ENCODE results near the gene C19orf12. TPM values are rescaled to one million over a fixed set of nuclear protein-coding genes. Genes with fewer than 3 reads are reported as not detected.

The C19orf12 gene
- total and polyA plus RNA-seq, 12 donors = 20.0 to 68.5 (median 43.1) TPM

- Histone ChIP-seq H3K4me3 (no peak overlapping the region), H3K4me1 (replicated peaks in 1 of 2) (no peaks in the 10 kb centered on the region), H3K27ac (no peak overlapping the region), H3K27me3 (no peaks in the 10 kb centered on the region), H3K36me3 (replicated peaks in 1 of 2) (no peaks in the 10 kb centered on the region), H3K9me3 (replicated peaks in 1 of 3) (peaks cover 0 to 4% (median 0%) of the 10 kb centered on the region in 3 donors)
- intact Hi-C loops (cut with DNase I) = no loop called here
- no peak for TF ChIP-seq POLR2A (IDR thresholded peaks at IDR 0.05)
- no peak for TF ChIP-seq CTCF (IDR thresholded peaks at IDR 0.05)
- no peak for DNase-seq
- 73 to 78% (median 74%) methylated on average over 18 of the region's 18 CpGs for whole genome bisulfite sequencing, 4 donors
Measured at GRCh38 chr19:29687897-29688728, 26.9 kb downstream of the C19orf12 start.

GRCh38 chr19:29687244-29687896 is 27.7 kb downstream of the C19orf12 start:
- TF ChIP-seq CTCF (IDR thresholded peaks at IDR 0.05) (no peak), POLR2A (IDR thresholded peaks at IDR 0.05) (no peak)
- no peak overlapping the region for H3K4me3 ChIP-seq
- H3K9me3 ChIP-seq (replicated peaks in 1 of 3) = peaks cover 0 to 4% (median 0%) of the 10 kb centered on the region in 3 donors
- no peak for DNase-seq
- intact Hi-C loops (cut with DNase I) = no loop called here
- no peak overlapping the region for H3K27ac ChIP-seq
- no peaks in the 10 kb centered on the region for H3K27me3 ChIP-seq
- H3K36me3 ChIP-seq (replicated peaks in 1 of 2) = no peaks in the 10 kb centered on the region
- WGBS, 4 donors = 59 to 76% (median 71%) methylated on average over 17 of the region's 17 CpGs
- no peaks in the 10 kb centered on the region for H3K4me1 ChIP-seq (replicated peaks in 1 of 2)

GRCh38 chr19:29686285-29686805 is 28.7 kb downstream of the C19orf12 start:
- intact Hi-C loops (cut with DNase I) = no loop called here
- Histone ChIP-seq H3K27me3 (no peaks in the 10 kb centered on the region), H3K4me1 (replicated peaks in 1 of 2) (no peaks in the 10 kb centered on the region), H3K27ac (no peak overlapping the region), H3K9me3 (replicated peaks in 1 of 3) (peaks cover 0 to 4% (median 0%) of the 10 kb centered on the region in 3 donors), H3K4me3 (no peak overlapping the region), H3K36me3 (replicated peaks in 1 of 2) (no peaks in the 10 kb centered on the region)
- no peak for DNase-seq
- WGBS, 4 donors = 94 to 97% (median 95%) methylated on average over 8 of the region's 8 CpGs
- TF ChIP-seq CTCF (IDR thresholded peaks at IDR 0.05) (no peak), POLR2A (IDR thresholded peaks at IDR 0.05) (no peak)

- intact Hi-C loops (cut with DNase I) = no loop called here
- Histone ChIP-seq H3K4me1 (replicated peaks in 1 of 2) (no peaks in the 10 kb centered on the region), H3K27me3 (no peaks in the 10 kb centered on the region), H3K27ac (no peak overlapping the region), H3K9me3 (replicated peaks in 1 of 3) (no peaks in the 10 kb centered on the region), H3K36me3 (replicated peaks in 1 of 2) (no peaks in the 10 kb centered on the region), H3K4me3 (no peak overlapping the region)
- TF ChIP-seq POLR2A (IDR thresholded peaks at IDR 0.05) (no peak), CTCF (IDR thresholded peaks at IDR 0.05) (no peak)
- WGBS, 4 donors = 73 to 89% (median 88%) methylated on average over 7 of the region's 7 CpGs
- no peak for DNase-seq
Measured at GRCh38 chr19:29685326-29685725, 29.7 kb downstream of the C19orf12 start.

Measured in adrenal gland (tissue), 12 donors.